SK-N-SH treated with all-trans-retinoic acid at 6 μM for 48 hours (cell line): ENCODE results near the gene SEMA4B.

Source experiments
- ATAC-seq: fragments of 200-7000 bp; cut with Tn5 transposase; 3 replicates; pipeline ENCODE4 v1.9.1; 2020; ENCODE audit warnings: mild to moderate bottlenecking, moderate library complexity
- ARNTL ChIP-seq: fragments of 450-650 bp; formaldehyde crosslinking; IDR thresholded peaks from 2 replicates; pipeline ENCODE4 v1.5.0; 2020; ENCODE audit warnings: low read depth, mild to moderate bottlenecking, moderate library complexity, borderline replicate concordance
- BACH2 ChIP-seq: fragments of 250-450 bp; sonication (Bioruptor Pico); IDR thresholded peaks from 2 replicates; pipeline ENCODE4 v1.9.0; 2021; ENCODE audit warnings: mild to moderate bottlenecking, borderline replicate concordance
- CREB5 ChIP-seq: fragments of 250-450 bp; sonication (Bioruptor Pico); IDR thresholded peaks from 2 replicates; pipeline ENCODE4 v1.5.1; 2020; ENCODE audit warnings: low read depth, mild to moderate bottlenecking, moderate library complexity
- CSDC2 ChIP-seq: fragments of 250-450 bp; sonication (Bioruptor Pico); IDR thresholded peaks from 2 replicates; pipeline ENCODE4 v1.5.0; 2020; ENCODE audit warnings: mild to moderate bottlenecking, moderate library complexity
- ESRRG ChIP-seq: fragments of 250-450 bp; sonication (Bioruptor Pico); IDR thresholded peaks from 2 replicates; pipeline ENCODE4 v1.6.1; 2021; ENCODE audit warnings: mild to moderate bottlenecking
- GLIS3 ChIP-seq: fragments of 250-450 bp; sonication (Bioruptor Pico); IDR thresholded peaks from 2 replicates; pipeline ENCODE4 v1.5.0; 2020; ENCODE audit warnings: mild to moderate bottlenecking, moderate library complexity
- ISL1 ChIP-seq: fragments of 250-450 bp; sonication (Bioruptor Pico); IDR thresholded peaks from 2 replicates; pipeline ENCODE4 v2.1.2; 2022; ENCODE audit warnings: mild to moderate bottlenecking, moderate library complexity
- OSR1 ChIP-seq: fragments of 250-450 bp; sonication (Bioruptor Pico); IDR thresholded peaks from 2 replicates; pipeline ENCODE4 v1.8.0; 2022; ENCODE audit warnings: moderate library complexity, mild to moderate bottlenecking, inconsistent platforms
- PATZ1 ChIP-seq: fragments of 250-450 bp; sonication (Bioruptor Pico); IDR thresholded peaks from 2 replicates; pipeline ENCODE4 v1.8.0; 2020; ENCODE audit warnings: mild to moderate bottlenecking, moderate library complexity, borderline replicate concordance
- POU6F1 ChIP-seq: fragments of 250-450 bp; sonication (Bioruptor Pico); IDR thresholded peaks from 2 replicates; pipeline ENCODE4 v1.8.0; 2021; ENCODE audit warnings: low read depth, mild to moderate bottlenecking, moderate library complexity, borderline replicate concordance
- PPARA ChIP-seq: fragments of 250-450 bp; sonication (Bioruptor Pico); IDR thresholded peaks from 2 replicates; pipeline ENCODE4 v1.5.0; 2020; ENCODE audit warnings: mild to moderate bottlenecking, borderline replicate concordance
- RARB ChIP-seq: fragments of 250-450 bp; sonication (Bioruptor Pico); IDR thresholded peaks from 2 replicates; pipeline ENCODE4 v1.8.0; 2021; ENCODE audit warnings: mild to moderate bottlenecking, moderate library complexity
- SNAI2 ChIP-seq: fragments of 250-450 bp; sonication (Bioruptor Pico); IDR thresholded peaks from 2 replicates; pipeline ENCODE4 v1.5.0; 2020; ENCODE audit warnings: mild to moderate bottlenecking, moderate library complexity
- TCF4 ChIP-seq: fragments of 250-450 bp; sonication (Bioruptor Pico); IDR thresholded peaks from 2 replicates; pipeline ENCODE4 v1.8.0; 2021; ENCODE audit warnings: mild to moderate bottlenecking, moderate library complexity, borderline replicate concordance
- TOX ChIP-seq: fragments of 250-450 bp; sonication (Bioruptor Pico); IDR thresholded peaks from 2 replicates; pipeline ENCODE4 v1.8.0; 2021; ENCODE audit warnings: mild to moderate bottlenecking, moderate library complexity, borderline replicate concordance
- TSHZ2 ChIP-seq: fragments of 250-450 bp; sonication (Bioruptor Pico); IDR thresholded peaks from 2 replicates; pipeline ENCODE4 v1.5.0; 2020; ENCODE audit warnings: mild to moderate bottlenecking, moderate library complexity
- ZFP3 ChIP-seq: fragments of 250-450 bp; sonication (Bioruptor Pico); IDR thresholded peaks from 2 replicates; pipeline ENCODE4 v1.5.0; 2020; ENCODE audit warnings: mild to moderate bottlenecking, moderate library complexity
- ZFP30 ChIP-seq: fragments of 450-650 bp; formaldehyde crosslinking; IDR thresholded peaks from 2 replicates; pipeline ENCODE4 v1.5.0; 2022; ENCODE audit warnings: mild to moderate bottlenecking, moderate library complexity
- ZNF565 ChIP-seq: fragments of 450-650 bp; formaldehyde crosslinking; conservative IDR thresholded peaks from 2 replicates; pipeline ENCODE4 v1.5.0; 2020; ENCODE audit warnings: low read depth, mild to moderate bottlenecking, moderate library complexity
- ZNF70 ChIP-seq: fragments of 450-650 bp; formaldehyde crosslinking; IDR thresholded peaks from 2 replicates; pipeline ENCODE4 v1.5.0; 2020; ENCODE audit warnings: mild to moderate bottlenecking, moderate library complexity
- ZNF8 ChIP-seq: fragments of 450-650 bp; formaldehyde crosslinking; IDR thresholded peaks from 2 replicates; pipeline ENCODE4 v1.5.0; 2020; ENCODE audit warnings: mild to moderate bottlenecking, moderate library complexity
- TF ChIP-seq, protein P1 (sequence below): fragments of 250-450 bp; sonication (Bioruptor Pico); IDR thresholded peaks from 2 replicates; pipeline ENCODE4 v1.5.1; 2021; ENCODE audit warnings: mild to moderate bottlenecking, moderate library complexity

Gene SEMA4B

GRCh38 chr15:90214553-90215196 is 13.5 kb downstream of the SEMA4B start:
- TF ChIP-seq TOX (CRISPR knock-in tag) (no peak), ISL1 (CRISPR knock-in tag) (no peak), PPARA (CRISPR knock-in tag) (no peak), RARB (CRISPR knock-in tag) (no peak), CREB5 (no peak), CSDC2 (no peak), ZFP30 (CRISPR knock-in tag) (no peak), ZNF8 (CRISPR knock-in tag) (no peak), TSHZ2 (CRISPR knock-in tag) (no peak), ZFP3 (CRISPR knock-in tag) (no peak), ARNTL (CRISPR knock-in tag) (no peak), ZNF565 (no peak), SNAI2 (CRISPR knock-in tag) (no peak), ESRRG (no peak), PATZ1 (CRISPR knock-in tag) (no peak), OSR1 (CRISPR knock-in tag) (no peak), TCF4 (CRISPR knock-in tag) (no peak), BACH2 (no peak), POU6F1 (CRISPR knock-in tag) (no peak)
- peak; percentile 40; the same call in 1 of the 3 replicates for ATAC-seq

DNA sequence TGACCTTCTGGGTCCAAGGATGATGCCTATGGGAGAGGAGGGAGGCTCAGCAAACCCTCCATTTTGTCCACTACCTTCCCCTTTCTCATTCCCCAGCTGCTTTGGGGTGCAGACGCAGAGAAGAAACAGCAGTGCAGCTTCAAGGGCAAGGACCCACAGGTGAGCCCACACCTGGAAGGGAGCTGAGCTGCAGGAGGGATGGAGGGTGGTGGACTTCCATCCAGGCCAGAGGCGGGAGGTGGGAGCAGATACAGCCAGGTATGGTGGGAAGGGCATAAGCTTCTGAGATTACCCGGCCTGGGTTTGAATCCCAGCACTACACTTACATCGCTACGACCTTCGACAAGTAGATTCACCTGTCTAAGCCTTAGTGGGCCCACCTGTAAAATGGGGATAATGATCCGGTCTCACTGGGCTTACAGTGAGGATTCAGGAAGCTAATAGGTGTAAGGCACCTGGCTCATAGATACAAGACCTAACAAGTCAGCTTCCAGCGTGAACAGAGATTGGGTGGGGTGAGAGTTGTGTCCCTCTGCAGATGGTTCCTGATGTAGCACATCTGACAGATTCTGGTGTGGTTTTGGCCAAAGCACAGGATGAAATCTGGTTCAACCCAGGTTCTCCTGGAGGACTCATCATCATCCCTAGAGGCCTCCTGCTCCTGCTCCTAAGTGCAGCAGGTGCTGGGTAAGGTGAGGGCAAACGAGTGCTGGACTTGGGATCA is 16.7 kb downstream of the SEMA4B start:
- no peak for ATAC-seq
- TF ChIP-seq ZFP30 (CRISPR knock-in tag), result no peak
- TF ChIP-seq ZFP3 (CRISPR knock-in tag), result no peak
- TF ChIP-seq TCF4 (CRISPR knock-in tag), result no peak
- no peak for TF ChIP-seq ISL1 (CRISPR knock-in tag)

- TF ChIP-seq RARB (CRISPR knock-in tag) (no peak), GLIS3 (CRISPR knock-in tag) (no peak), ZNF70 (CRISPR knock-in tag) (no peak), ESRRG (no peak), TOX (CRISPR knock-in tag) (no peak), POU6F1 (CRISPR knock-in tag) (no peak), ZNF8 (CRISPR knock-in tag) (no peak)
- TF ChIP-seq, protein P1, sequence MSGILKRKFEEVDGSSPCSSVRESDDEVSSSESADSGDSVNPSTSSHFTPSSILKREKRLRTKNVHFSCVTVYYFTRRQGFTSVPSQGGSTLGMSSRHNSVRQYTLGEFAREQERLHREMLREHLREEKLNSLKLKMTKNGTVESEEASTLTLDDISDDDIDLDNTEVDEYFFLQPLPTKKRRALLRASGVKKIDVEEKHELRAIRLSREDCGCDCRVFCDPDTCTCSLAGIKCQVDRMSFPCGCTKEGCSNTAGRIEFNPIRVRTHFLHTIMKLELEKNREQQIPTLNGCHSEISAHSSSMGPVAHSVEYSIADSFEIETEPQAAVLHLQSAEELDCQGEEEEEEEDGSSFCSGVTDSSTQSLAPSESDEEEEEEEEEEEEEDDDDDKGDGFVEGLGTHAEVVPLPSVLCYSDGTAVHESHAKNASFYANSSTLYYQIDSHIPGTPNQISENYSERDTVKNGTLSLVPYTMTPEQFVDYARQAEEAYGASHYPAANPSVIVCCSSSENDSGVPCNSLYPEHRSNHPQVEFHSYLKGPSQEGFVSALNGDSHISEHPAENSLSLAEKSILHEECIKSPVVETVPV (CRISPR knock-in tag), result no peak
- TF ChIP-seq, all 23 proteins: peak for 0
- peak; percentile 83 for ATAC-seq
These were observed 18.5 kb downstream of the SEMA4B start for GRCh38 chr15:90219421-90220141.
